NAMALWA (cell line): Measurements from ENCODE around the gene EXOC3L4.

Source experiments
- DNase-seq: peaks from one replicate; pipeline ENCODE4 v3.0.0-alpha.2; 2015; ENCODE audit warnings: low spot score

EXOC3L4 gene

DNA sequence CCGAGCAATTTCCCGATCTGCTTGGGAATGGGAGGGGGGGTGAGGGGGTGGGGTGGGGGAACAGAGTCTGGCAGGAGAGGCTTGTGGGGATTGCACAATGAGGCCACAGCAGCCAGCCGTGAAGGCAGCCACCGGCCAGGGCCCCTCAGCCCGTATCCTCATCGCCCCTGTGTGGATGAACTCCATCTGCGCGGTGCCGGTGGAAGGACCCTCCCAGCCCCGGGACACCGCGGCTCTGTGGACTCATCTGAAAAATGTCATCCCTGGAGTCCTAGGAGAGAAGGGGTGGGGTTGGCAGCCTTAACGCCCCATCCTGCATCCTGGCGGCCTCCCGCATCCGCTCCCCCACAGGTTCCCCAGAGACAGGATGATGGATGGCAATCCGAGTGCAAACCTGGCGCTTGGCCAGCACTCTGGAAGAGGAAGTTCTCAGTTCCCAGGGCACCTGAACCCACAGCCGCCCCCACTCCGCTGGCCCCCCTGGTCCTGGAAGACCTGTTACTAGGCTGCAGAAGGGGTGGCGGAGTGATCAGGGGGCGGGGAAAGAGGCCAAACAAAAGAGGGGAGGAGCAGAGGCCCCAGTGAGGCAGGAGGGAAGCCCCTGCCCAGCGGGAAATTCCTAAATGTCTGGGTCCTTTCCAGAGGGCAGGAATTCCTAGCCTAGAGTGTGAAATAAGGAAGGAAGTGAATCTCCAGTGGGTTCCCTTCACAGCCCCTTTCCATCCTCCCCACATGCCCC lies 27.5 kb downstream of the EXOC3L4 start:
- DNase-seq = no peak

DNA sequence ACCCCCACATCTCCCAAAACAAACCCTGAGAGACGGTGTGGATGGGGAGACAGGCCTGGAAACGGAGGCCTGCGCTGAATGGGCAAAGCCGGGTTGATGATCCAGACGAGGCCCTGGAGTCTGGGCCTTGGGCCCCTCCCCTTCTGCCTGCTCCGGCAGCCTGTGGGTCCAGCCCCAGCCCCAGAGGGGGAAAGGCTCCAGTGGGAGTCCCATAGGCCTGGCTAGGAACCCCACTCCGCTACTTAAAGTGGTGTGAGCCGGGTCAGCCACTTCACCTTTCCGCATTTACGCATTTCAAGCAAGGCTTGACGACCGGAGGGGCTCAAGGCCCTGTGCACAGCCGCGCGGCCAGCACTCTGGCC lies 28.0 kb downstream of the EXOC3L4 start:
- no peak for DNase-seq

DNA sequence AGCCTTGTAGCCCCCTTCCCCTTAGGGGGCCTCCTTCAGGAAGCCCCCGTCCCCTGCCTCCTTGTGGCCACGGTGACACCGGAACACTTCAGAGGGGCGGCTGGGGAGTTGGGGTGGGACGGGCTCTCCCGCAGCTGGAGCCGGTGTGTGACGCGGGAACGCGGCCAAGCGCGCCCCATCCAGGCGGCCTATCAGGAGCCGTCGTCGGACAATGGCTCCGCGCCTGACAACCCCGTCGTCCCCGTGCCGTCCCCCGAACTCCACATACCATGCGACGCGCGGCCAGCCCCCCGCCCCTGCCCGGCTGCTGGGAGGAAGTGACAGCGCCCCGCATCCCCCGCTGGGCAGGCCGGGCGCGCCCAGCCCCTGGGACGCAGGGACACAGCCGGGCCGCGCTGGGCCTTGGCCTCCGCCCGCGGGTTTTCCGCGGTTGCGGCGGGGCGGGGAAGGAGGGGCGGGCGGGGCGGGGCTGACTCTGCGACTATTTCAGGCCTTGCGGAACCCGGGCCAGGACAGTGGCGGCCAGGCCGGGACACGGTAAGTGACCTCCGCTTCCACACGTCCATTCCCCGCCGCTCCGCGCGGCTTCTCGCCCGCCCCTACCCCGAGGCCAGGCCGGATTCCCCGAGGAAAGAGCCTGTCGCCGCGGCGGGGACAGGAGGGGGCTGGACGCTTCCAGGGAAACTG lies 28.6 kb downstream of the EXOC3L4 start, which contains the start of gene TNFAIP2:
TSS of gene TNFAIP2 (plus strand) at position 515 of the 687 bp plus-strand sequence. CDS start 2,997 bp downstream, outside the sequence.
- DNase-seq = no peak

DNA sequence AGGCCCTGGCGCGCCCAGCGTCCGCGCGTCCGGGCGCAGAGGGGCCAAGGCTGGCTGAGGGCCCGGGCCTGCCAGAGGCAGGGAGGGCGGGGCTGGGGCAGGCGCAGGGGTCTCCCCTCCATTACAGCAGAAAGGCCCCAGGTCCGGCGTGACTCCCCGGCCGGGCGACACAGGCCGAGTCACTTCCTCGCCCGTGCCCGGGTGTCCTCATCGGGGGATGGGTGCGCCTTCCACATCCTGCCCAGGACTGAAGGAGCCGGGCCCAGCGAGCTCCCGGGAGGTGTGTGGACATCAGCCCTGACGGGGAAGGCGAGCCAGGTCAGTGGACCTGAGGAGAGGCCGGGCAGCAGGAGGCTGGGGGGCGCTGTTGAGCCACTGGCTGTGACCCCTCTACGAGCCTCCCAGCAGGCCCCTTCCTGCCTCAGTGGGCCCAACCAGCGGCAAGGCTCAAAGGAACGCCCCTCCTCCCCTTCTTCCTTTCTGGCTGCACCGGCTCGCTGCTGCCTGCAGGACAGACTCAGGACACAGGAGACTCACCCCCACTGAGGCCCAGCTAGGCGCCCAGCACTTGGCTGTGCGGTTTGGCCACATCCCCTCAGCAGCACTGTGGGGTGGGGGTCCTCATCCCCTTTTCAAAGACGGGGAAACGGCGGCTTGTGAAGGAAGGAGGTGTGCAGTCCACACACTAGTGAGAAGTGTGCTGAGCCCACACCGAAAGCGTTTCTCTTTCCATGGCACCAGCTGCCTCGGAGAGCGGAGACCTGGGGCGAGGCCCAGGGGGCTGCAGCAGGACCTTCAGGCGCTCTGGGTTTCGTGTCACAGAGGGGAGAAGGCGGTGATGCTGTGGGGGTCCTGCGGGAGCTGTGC lies 29.3 kb downstream of the EXOC3L4 start:
- no peak for DNase-seq

DNA sequence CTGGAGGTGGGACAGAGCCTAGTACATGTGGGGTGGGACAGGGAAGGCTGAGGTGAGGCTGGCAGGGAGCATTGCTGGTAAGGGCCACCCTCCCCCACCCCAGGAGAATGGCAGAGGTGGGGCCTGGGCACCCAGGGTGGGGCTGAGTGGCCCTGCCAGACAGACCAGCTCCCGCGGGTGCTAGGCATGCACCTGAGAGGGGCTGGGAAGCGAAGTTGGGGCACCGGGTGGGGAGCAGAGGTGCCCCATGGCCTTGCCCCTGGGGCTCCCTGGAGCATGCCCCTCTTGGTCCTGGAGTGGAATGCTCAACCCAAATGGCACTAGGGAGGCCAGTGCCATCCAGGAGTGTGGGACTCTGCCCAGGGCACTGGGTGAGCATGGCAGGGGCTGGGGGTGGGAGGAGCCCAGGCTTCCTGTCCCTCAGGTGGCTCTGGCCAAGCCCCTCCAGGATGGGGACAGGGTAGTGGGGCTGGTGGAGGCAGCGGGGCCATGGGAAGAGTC lies 30.0 kb downstream of the EXOC3L4 start:
- no peak for DNase-seq

DNA sequence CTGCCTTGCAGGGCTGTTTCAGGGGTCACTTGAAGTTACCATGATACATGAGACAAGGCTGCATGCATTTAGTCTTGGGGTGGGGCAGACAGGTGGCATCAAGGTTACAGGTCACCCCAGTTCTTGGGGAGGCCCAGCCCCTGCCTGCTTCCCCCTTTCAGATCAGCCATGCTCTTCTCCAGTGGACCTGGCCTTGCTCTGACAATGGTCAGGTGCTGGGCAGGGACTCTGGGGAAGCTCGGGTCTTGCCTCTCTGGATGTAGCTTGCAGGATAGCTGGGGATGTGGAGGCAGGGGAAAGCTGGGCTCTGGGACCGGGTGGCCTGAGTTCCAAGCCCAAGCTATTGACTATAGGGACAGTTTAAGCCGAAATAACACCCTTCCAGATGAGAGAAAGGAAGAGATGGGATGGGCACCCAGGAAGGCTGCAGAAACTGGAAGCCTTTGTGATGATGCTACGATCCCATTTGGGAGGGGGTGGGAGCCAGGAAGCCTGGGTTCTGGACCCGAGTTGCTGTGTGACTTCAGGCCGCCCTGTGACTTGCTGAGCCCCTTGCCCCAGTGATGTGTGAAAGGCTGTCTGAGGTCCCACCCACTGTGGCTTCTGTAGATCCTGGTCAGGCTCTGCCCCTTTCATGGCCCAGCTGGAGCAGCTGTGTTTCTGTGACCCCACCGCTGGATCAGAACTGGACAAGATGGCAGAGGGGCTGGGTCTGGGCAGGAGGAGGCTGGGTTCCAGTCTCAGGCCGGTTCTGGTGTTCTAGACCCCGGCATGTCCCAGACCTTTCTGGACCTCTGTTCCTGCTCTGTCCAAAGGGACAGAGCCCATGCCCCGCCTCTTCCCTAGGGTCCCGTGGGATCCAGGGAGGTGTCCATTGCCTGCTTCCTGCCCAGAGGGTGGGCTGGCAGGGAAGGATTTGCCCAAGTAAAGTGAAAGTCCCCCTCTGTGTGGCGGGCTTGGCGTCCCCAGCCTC lies 30.9 kb downstream of the EXOC3L4 start:
- DNase-seq = no peak

DNA sequence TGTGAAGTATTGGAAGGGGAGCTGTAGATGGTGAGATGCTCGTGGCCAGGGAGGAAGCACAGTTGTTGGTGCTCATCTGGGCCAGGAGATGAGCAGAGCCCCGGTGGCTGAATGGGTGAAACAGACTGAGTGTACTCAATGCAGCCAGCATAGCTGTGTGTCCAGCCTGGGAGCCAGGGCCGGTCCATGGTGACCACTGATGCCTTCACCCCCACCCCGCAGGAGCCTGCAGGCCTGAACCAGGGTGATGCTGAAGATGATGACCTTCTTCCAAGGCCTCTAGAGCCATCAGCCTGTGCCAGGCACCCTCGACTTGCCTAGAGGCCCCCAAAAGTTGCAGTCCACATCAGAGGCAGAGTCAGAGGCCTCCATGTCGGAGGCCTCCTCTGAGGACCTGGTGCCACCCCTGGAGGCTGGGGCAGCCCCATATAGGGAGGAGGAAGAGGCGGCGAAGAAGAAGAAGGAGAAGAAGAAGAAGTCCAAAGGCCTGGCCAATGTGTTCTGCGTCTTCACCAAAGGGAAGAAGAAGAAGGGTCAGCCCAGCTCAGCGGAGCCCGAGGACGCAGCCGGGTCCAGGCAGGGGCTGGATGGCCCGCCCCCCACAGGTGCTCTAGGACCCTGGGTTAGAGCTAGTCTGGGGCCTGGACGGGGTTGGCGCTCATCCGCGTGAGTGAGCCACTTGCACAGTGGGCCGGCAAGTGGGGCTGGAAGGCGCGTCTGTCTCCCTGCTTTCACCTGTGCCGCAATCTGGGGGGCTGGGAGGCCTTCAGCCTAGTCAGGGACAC lies 31.8 kb downstream of the EXOC3L4 start:
- no peak for DNase-seq

DNA sequence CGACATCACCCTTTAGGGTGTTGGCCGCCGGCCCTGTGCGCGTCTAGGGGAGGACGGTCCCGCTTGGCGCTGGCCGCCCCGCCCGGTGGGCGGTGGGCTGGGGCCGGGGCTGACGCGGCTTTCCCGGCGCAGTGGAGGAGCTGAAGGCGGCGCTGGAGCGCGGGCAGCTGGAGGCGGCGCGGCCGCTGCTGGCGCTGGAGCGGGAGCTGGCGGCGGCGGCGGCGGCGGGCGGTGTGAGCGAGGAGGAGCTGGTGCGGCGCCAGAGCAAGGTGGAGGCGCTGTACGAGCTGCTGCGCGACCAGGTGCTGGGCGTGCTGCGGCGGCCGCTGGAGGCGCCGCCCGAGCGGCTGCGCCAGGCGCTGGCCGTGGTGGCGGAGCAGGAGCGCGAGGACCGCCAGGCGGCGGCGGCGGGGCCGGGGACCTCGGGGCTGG lies 32.4 kb downstream of the EXOC3L4 start:
- DNase-seq = no peak

DNA sequence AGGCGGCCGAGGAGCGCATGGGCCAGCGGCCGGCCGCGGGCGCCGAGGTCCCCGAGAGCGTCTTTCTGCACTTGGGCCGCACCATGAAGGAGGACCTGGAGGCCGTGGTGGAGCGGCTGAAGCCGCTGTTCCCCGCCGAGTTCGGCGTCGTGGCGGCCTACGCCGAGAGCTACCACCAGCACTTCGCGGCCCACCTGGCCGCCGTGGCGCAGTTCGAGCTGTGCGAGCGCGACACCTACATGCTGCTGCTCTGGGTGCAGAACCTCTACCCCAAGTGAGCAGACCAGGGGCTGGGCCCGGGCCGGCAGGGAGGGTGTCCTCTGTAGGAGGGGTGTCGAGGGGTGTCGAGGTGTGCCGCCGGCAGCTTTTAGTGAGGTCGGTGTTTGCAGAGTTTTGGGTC lies 32.8 kb downstream of the EXOC3L4 start:
- no peak for DNase-seq

DNA sequence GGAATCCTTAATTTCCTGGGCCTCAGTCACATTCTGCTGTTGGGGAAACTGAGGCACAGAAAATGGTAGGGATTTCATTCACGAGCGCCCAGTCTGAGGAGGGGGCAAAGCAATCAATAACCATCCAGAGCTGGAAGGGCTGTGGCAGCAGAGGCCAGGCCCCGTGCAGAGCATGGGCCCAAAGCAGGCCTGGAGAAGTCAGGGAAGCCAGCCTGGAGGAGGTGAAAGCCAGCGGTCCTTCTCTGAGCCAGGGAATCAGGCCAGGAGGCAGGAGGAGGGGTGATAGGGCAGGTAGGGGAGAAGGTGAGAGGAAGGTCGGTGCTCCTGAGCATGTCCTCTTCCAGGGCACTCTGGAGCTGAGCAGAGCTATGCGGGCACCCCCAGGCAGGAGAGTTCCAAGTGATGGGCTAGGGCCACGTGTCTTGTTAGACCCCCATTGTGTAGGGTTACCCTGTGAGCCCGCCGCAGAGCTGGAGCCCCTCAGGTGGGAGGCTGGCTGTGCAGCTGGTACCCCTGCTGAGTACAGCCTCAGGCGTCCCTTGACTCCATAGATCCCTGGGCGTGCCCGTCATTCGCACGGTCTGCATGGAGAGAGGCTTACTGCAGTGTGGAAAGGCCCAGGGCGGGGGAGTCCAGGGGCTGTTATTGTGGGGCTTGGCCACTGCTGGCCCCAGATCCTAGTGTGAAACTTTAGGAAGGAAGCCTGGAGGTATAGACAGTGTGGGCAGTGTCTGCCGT lies 33.5 kb downstream of the EXOC3L4 start:
- no peak for DNase-seq

DNA sequence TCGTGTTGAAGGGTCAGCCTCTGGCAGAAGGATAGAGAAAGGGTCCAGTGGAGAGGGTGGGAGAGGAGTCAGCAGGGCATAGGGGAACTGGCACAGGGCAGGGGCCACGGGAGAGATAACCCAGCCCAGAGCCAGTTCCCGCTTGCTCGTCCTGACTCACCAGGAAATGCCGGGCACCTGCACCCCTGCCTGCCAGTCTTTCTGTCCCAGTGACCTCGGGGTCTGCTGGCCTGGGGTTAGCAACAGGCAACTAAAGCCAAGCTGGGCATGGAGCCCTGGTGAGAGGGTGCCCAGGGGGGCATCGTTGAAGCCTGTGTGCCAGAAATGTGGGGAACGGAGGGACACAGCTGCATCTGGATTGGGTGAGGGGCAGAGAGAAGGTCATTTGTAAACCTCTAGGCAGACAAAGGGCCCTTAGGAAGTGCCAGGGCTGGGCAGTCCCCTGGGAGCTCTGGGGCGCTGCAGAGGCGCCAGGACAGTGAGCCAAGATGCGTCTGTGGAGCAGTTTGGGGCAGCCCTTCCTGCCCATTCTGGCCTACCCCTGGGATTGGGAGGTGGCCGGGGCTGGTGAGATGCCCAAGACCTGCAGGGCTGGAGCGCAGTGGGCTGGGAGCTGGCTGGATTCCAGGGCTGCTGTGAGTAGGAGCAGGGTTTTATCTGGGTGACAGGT lies 34.2 kb downstream of the EXOC3L4 start:
- DNase-seq = no peak

DNA sequence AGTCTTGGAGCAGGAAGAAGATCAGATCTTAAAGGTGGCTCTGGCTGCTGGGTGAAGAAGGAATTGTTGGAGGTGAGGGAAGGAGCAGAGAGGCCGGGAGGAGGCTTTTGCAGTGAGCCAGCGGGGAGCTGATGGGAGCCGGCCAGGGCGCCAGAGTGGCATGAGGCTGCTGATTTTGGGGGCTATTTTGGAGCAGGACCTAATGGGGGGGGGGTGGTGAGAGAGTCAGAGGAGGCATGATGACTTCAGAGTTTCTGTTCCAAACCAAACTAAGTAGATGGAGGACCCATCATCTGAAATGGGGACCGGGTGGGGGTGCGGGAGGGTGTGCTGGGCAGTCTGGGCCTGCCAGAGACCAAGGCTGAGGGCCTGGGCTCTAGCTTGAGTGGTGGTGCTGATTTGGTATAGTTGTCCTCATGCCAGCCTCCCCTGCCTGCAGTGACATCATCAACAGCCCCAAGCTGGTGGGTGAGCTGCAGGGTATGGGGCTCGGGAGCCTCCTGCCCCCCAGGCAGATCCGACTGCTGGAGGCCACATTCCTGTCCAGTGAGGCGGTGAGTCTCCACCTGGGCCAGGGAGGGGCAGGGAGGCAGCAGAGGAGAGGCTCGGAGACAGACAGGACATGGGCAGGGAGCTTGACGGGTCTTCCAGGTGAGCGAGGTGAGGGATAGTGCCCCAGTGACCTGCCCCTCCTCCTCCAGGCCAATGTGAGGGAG lies 34.9 kb downstream of the EXOC3L4 start:
- DNase-seq = no peak

DNA sequence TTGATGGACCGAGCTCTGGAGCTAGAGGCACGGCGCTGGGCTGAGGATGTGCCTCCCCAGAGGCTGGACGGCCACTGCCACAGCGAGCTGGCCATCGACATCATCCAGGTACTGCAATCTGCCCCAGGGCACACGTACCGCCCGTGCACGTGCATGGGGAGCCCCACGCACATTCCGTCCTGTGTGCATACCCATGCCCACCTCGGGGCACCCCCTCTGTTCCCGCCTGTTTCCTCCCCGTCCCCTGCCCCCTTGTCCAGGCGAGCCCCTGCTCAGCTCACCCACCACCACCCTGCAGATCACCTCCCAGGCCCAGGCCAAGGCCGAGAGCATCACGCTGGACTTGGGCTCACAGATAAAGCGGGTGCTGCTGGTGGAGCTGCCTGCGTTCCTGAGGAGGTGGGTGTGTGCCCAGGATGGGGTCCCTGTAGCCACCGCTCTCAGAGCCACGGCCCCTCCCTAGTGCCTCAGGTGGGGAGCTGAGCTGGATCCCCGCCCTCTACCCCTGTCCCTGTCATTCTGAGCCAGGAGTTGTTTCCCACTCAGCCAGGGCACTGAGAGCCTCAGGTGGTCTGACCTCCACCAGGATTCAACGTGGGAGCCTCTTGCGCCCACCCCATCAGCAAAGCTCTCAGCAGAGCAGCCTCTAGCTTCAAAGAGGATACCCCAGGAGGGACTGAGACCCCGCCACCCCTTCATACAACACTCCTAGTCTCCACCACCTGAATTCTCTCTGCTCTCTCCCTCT lies 35.7 kb downstream of the EXOC3L4 start:
- no peak for DNase-seq

DNA sequence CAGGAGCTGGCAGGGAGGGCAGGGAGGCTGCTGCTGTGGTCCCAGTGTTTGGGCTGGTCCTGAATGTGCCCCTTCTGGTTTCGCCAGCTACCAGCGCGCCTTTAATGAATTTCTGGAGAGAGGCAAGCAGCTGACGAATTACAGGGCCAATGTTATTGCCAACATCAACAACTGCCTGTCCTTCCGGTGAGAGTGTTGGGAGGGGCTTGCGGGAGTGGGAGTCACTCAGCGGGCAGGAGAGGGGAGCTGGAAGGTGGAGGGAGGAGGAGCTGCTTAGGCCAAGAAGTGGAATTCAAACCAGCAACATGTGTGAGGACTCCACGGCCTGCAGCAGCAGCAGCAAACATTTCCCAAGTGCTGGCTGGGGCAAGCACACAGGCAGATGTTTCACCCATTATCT lies 36.4 kb downstream of the EXOC3L4 start:
- DNase-seq = no peak

DNA sequence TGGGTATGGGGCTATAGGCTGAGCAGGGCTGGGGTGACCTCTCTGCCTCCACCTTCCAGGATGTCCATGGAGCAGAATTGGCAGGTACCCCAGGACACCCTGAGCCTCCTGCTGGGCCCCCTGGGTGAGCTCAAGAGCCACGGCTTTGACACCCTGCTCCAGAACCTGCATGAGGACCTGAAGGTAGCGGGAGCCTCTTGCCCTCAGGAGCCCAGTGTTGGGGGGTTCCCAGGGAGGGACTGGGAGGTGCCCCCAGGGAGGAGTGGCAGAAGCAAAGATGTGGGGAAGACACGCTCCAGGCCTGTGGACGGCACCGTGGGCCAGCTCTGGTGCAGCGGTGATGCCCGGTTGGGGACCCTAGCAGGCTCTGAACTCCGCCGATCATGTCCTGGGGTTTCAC lies 37.1 kb downstream of the EXOC3L4 start:
- no peak for DNase-seq

DNA sequence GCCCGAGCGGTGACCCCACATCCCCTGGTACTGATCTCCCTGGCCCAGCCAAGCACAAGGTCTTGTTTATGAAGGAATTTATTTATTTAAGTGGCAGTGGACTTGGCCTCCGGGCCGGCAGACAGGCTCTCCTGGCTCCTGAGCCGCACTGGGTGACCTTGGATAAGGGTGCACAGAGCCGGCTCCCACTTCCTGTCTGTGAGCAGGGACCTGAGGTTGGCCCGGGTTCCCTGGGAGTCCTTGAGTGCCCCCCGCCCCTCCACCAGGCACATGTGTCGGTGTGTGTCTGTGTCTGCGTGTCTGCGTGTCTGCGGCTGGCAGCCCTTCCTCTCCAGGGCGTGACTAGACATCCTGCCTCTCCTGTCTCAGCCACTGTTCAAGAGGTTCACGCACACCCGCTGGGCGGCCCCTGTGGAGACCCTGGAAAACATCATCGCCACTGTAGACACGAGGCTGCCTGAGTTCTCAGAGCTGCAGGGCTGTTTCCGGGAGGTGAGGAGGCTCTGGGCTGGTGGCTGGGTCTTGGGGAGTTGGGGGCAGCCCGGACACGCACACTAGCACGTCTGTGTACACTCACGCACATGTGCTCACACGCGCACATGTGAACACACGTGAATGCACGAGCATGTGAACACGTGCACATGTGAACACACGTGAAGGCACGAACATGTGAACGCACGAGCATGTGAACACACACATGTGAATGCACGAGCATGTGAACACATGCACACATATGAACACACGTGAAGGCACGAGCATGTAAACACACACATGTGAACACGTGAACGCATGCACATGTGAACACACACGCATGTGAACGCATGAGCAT lies 38.1 kb downstream of the EXOC3L4 start:
- DNase-seq = no peak
